ENCODE data around the gene TRIM36.

The TRIM36 gene

DNA sequence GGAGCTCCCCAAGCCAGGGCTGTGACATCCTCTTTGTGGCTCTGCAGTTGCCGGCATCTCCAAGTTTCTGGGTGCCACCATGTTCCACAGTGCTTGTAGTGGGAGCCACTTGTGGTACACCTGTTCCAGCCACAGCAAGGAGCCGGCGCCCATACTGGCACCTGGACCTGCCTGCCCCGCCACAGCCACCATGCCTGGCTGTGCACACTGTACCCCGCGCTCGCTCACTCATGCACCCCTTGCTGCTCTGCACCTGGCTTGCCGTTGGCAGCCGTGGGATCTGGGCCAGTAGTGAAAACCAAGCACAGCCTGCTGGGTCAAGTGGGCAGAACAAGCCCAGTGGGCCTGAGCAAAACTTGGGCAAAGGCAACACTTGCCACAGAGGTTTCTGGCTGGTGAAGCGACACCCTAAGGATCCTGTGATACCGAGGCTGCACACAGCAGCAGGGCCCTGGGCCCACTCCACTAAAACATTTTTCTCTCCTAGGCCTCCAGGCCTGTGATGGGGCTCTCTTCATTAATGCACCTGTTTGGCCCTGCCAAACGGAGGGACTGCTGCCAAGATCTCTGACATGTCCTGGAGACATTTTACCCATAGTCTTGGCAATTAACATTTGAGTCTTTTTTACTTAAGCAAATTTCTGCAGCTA is 2.8 kb downstream of the TRIM36 start:
- DNase-seq, result no peak

GRCh38 chr5:115165790-115166189 is 3.9 kb downstream of the TRIM36 start:
- no peak for DNase-seq

DNA sequence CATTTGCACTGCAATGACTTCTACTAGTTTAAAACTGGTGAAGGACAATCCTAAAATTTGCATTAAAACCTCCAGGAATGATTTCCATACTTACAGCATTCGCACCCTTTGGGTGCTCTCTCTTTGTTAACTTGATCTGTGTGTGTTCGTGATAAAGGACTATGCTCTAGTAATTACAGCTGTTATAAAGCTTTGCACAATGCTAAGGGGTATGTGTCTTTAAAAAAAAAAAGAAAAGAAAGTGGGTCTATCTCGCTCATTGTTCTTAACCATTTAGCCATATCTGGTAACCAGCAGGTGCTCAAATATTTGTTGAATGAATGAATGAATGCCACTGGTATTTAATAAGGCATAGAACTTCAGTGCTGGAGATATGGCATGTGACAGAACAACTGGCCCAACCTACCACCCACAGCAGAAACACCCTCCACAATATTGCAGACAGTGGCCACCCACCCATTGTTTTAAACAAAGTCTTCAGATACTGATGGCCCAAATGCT is 8.7 kb downstream of the TRIM36 start:
- no peak for DNase-seq

DNA sequence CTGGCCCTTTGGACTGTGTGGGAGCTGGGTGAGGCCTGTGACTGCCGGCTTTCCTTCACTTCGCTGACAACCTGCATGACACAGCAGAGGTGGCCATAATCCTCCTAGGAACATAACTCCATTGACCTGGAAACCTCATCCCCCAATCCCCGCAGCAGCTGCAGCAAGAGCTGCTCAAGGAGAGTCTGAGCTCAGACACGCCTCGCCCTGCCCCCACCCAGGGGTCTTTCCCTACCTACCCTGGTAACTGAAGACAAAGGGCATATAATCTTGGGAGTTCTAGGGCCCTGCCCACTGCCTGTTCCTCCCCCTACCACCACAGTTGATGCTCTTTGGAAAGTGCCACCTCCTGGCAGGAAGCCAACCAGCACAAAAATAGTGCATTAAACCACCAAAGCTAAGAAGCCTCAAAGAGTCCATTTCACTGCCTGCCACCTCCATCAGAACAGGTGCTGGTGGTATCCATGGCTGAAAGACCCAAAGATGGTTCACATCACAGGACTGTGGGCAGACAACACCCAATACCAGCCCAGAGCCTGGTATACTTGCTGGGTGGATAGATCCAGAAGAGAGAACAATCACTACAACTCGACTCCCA is 18.4 kb downstream of the TRIM36 start:
- DNase-seq, result no peak

DNA sequence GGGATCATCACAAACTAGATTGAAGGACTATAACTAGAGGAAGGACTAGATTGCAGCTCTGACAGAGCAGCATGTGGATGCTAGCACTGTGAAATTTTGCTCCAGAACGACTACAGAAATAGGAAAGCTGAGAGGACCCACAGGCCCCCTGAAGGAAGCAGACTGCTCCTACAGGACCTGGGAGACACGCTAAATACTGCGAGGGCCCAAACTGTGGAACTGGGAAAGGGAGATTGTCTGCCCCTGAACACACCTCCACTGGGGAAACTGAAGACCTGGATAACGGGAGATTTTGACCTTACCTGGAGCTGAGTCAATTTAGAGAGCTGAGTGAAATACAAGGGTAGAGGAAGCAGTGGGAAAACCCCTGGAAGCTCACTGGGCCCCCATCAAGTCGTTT is 19.2 kb downstream of the TRIM36 start:
- DNase-seq, result no peak

- DNase-seq, result no peak
Measured at GRCh38 chr5:115147052-115147451, 22.7 kb downstream of the TRIM36 start.

- DNase-seq, result no peak
Measured at GRCh38 chr5:115136294-115136693, 33.4 kb downstream of the TRIM36 start.

- DNase-seq, result no peak
Measured at GRCh38 chr5:115132465-115132864, 37.2 kb downstream of the TRIM36 start.

DNA sequence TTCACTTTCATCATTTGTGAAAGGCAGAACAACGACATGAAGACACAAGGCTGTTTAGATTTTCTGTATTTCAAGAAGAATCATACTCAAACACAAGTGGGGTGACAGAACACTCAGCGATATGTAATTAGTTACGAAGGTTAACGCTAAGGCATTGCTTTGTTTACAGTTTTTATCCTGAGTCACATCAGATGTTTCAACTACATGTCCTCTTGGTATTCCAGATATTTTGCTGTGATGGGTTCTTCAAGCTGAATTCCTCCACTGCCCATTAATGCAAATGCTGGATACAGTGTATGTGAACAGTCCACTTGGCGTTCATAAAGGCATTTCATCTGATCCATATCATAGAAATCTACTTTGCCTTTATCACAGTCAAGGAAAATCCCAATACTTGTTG is 43.4 kb downstream of the TRIM36 start:
- no peak for DNase-seq

DNA sequence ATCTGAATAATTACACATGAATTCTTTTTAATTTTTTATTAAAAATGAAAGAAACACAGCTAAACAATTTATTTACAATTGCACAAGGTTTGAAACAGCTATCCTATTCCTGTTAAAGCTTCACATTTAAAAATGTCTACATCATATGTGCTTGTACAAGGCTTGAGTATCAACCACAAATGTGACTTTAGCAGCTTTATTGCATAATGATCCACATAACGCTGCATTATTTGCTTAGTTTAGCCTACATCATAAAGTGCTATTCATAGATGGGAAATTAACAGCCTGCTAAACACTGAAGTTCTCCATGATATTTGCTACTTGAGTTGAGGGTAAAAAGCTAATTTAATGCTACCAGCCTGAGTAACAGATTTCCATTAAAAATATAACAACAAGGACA is 45.0 kb downstream of the TRIM36 start:
- DNase-seq, result no peak

GRCh38 chr5:115116001-115116400 is 53.7 kb downstream of the TRIM36 start:
- DNase-seq, result no peak

- DNase-seq, result no peak
Measured at GRCh38 chr5:115109840-115110239, 59.9 kb downstream of the TRIM36 start.

DNA sequence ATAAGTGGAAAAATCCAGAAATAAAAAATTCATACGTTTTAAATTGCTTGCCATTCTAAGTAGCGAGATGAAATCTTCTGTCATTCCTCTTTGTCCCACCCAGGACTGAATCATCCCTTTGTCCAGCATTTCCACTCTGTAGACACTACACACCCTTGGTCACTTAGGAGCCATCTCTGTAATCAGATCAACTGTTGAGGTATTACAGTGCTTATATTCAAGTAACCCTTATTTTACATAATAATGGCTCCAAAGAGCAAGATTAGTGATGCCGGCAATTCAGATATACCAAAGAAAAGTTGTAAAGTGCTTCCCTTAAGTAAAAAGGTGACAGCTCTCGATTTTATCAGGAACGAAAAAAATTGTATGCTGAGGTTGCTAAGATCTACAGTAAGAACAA is 60.4 kb downstream of the TRIM36 start:
- DNase-seq, result no peak

- DNase-seq, result no peak
Measured at GRCh38 chr5:115100319-115100955, 69.3 kb downstream of the TRIM36 start.

DNA sequence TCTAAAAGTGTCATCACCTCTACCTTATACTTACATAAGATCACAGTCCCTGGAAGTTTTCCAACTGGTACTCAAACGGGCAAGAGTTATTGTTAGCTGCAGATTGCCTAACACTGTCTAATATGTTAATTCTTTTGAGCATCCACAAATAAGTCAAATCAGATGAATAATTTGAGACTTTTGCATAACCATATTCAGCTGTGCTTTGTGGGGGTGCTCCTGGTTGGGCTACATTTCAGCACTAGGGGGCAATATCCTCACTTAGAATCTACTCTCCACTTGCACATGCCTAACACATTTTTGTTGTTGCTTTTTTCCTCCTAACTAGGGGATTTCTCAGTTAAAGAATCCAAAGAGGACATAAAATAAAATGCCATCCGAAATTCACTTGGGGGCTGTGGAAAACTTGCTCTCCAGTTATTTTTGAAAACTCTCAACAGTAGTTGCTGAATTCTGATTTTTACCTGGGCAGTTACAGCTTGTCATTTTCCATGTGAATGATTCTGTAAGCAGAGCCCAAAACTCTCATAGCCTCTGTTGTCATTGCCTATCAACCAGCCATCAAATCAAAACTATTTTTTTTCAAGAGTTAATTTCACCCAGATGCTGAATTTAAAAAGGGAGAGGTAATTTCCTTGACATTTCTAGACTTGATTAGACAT is 71.5 kb downstream of the TRIM36 start:
- peak; percentile 44 for DNase-seq

DNA sequence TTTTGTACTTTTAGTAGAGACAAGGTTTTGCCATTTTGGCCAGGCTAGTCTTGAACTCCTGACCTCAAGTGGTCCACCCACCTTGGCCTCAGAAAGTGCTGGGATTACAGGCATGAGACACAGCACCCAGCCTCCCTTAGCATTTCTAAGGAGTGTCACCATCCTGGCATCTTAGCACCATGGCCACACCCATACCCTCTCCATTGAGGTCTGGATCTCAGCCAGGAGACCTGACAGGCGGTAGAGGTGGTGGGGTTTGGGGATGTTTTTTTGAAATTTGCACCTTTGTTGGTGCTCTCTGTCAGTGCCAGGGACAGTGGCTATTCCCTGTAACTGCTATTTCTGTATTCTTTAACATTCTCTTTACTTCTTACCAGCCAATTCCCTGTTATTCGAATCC is 72.5 kb downstream of the TRIM36 start:
- DNase-seq, result no peak

- no peak for DNase-seq
Measured at GRCh38 chr5:115096034-115096769, 73.5 kb downstream of the TRIM36 start.

- no peak for DNase-seq
Measured at GRCh38 chr5:115087951-115088350, 81.8 kb downstream of the TRIM36 start.

DNA sequence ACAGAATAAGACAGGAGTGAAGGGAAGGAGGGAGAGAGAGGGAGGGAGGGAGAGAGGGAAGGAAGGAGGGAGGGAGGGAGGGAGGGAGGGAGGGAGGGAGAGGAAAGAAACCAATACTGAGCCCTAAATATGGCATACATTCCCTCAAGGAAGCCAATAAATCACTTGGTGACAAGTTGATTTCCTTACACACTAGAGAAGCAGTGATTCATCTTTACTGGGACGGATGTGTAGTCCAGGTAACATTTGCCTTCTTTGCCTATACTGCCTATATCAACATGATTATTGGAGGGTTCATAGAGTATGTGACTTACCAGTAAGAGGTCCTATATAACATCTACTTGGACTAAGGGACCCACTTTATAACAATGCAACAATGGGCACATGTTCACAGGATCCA is 83.2 kb downstream of the TRIM36 start:
- no peak for DNase-seq

DNA sequence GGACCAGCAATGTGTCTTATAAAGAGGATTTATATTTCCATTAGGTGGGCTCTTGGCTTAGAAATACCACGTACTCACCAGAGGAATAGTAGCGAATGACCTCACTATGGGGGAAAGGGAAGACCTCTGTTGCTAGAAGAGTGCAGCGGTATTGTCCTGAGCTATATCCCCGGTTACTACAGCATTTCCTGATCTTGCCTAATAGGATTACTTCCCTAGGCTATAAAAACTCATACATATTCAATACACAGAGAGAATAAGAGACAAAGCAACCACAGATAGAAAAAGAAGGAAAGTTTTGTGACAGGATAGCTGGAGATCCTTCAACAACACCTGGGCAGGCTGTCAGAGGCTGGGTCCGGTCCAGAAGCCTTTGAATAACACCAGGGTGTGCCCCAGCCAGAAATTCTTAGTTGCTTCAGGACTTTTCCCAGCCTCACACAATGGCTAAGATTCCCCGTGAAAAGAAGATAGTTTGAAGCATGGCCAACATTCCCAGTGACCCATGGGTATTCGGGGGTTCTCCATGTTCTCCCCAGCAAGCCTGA is 85.4 kb downstream of the TRIM36 start:
- no peak for DNase-seq

GRCh38 chr5:115079924-115080623 is 89.6 kb downstream of the TRIM36 start:
- no peak for DNase-seq

All from CD4-positive, alpha-beta T cell treated with Interleukin-12 subunit alpha and Interleukin-12 subunit beta, for 1 hour (primary cell).